HepG2 (cell line): Measurements from ENCODE around the gene RYR2.

Source experiments
- CC2D1A ChIP-seq: sonication (generic); formaldehyde crosslinking; IDR thresholded peaks from 2 replicates; pipeline ENCODE4 v1.8.1; 2023; ENCODE audit warnings: mild to moderate bottlenecking, missing genetic modification reagents
- CEBPB ChIP-seq: IDR thresholded peaks from 2 replicates; pipeline ENCODE4 v1.6.1; 2011; ENCODE audit warnings: low read depth, low read length, improper control_type of control experiment, borderline replicate concordance
- EZH2 ChIP-seq: conservative IDR thresholded peaks from 2 replicates; pipeline ENCODE4 v1.6.1; 2012; ENCODE audit warnings: mild to moderate bottlenecking, low read depth, low read length, moderate library complexity
- HCFC1 ChIP-seq: fragments of 150-350 bp; IDR thresholded peaks from 2 replicates; pipeline ENCODE4 v1.6.1; 2014; ENCODE audit warnings: low read depth, low read length
- PHF8 ChIP-seq: sonication (generic); formaldehyde crosslinking; IDR thresholded peaks from 2 replicates; pipeline ENCODE4 v1.5.0; 2020; ENCODE audit warnings: missing genetic modification reagents
- SRF ChIP-seq: IDR thresholded peaks from 2 replicates; pipeline ENCODE4 v1.6.1; 2011; ENCODE audit warnings: mild to moderate bottlenecking, low read depth, low read length, moderate library complexity
- ZNF609 ChIP-seq: sonication (generic); formaldehyde crosslinking; IDR thresholded peaks from 2 replicates; pipeline ENCODE4 v1.4.0; 2020; ENCODE audit warnings: mild to moderate bottlenecking, missing genetic modification reagents, borderline replicate concordance

- no peak for TF ChIP-seq SRF
- TF ChIP-seq EZH2 = no peak
- TF ChIP-seq ZNF609 (CRISPR knock-in tag) = no peak
- no peak for TF ChIP-seq CC2D1A
- no peak for TF ChIP-seq CEBPB
- TF ChIP-seq HCFC1 = no peak
- TF ChIP-seq PHF8 = no peak
Observed at GRCh38 chr1:237054313-237054712, 12.3 kb downstream of the RYR2 start.
